22Rv1 (cell line): ENCODE measurements around the gene TPSG1.

Source experiments
- CTCF ChIP-seq: fragments of 450-650 bp; IDR thresholded peaks from 2 replicates; pipeline ENCODE4 v1.5.1; 2017; ENCODE audit warnings: mild to moderate bottlenecking
- ZFX ChIP-seq: fragments of 450-650 bp; IDR thresholded peaks from 2 replicates; pipeline ENCODE4 v1.6.1; 2017; ENCODE audit warnings: antibody characterized with exemption, borderline replicate concordance

GRCh38 chr16:1182316-1182671 lies 42.8 kb downstream of the TPSG1 start:
- TF ChIP-seq CTCF (no peak), ZFX (no peak)
